Smooth muscle cell (in vitro differentiated cells): ENCODE data around the gene ATP10A. TPM values are rescaled to one million over a fixed set of nuclear protein-coding genes. Genes with fewer than 3 reads are reported as not detected.

ENCODE experiments used
- DNase-seq: peaks from one replicate; lab custom pipeline; 2025; ENCODE audit not compliant: unreplicated experiment; lab: John Stamatoyannopoulos, UW
- H2AFZ ChIP-seq: fragments of 200-600 bp; sonication (generic); 2 replicates; pipeline ENCODE4 v1.6.0; 2016; ENCODE audit warnings: antibody characterized with exemption, low read depth, mild to moderate bottlenecking
- H3F3A ChIP-seq: fragments of 200-600 bp; sonication (generic); 2 replicates; pipeline ENCODE4 v1.6.0; 2017; ENCODE audit warnings: antibody characterized with exemption, low read depth
- H3K27ac ChIP-seq: fragments of 200-600 bp; sonication (generic); 2 replicates; pipeline ENCODE4 v1.5.1; 2016; ENCODE audit warnings: low read depth, mild to moderate bottlenecking
- H3K27me3 ChIP-seq: fragments of 200-600 bp; sonication (generic); 2 replicates; pipeline ENCODE4 v1.6.1; 2016; ENCODE audit warnings: low read depth, mild to moderate bottlenecking
- H3K36me3 ChIP-seq: fragments of 200-600 bp; sonication (generic); 2 replicates; pipeline ENCODE4 v1.5.1; 2016; ENCODE audit warnings: low read depth
- H3K4me1 ChIP-seq: fragments of 200-600 bp; sonication (generic); 2 replicates; pipeline ENCODE4 v1.5.1; 2016; ENCODE audit warnings: low read depth
- H3K4me2 ChIP-seq: fragments of 200-600 bp; sonication (generic); 2 replicates; pipeline ENCODE4 v1.6.0; 2016; ENCODE audit warnings: mild to moderate bottlenecking
- H3K4me3 ChIP-seq: fragments of 200-600 bp; sonication (generic); 2 replicates; pipeline ENCODE4 v1.5.1; 2016; ENCODE audit warnings: mild to moderate bottlenecking
- H3K79me2 ChIP-seq: fragments of 200-600 bp; sonication (generic); 2 replicates; pipeline ENCODE4 v1.6.0; 2016; ENCODE audit warnings: low read depth, mild to moderate bottlenecking
- H3K9ac ChIP-seq: fragments of 200-600 bp; sonication (generic); 2 replicates; pipeline ENCODE4 v1.6.0; 2016; ENCODE audit warnings: low read depth
- H3K9me3 ChIP-seq: fragments of 200-600 bp; sonication (generic); replicated peaks from 2 replicates; pipeline ENCODE4 v1.5.1; 2016; ENCODE audit warnings: low read depth
- H4K20me1 ChIP-seq: fragments of 200-600 bp; sonication (generic); 2 replicates; pipeline ENCODE4 v1.6.0; 2016; ENCODE audit warnings: low read depth
- WGBS: methylation state at CpG from one replicate; pipeline ENCODE4 v1.1.7; 2016; ENCODE audit warnings: low lambda C conversion rate; 5-methylcytosine and 5-hydroxymethylcytosine counted together
- polyA plus RNA-seq: library from polyadenylated mRNA; unstranded; fragments of >200 nt; fragmentation: Nextera tagmentation; extraction: Ambion mirVana; gene quantifications from 2 replicates; pipeline ENCODE4 v1.2.1, GENCODE V29; 2016
- total RNA-seq: library from RNA; depleted of rRNA; stranded (reverse); fragments of >200 nt; gene quantifications from 2 replicates; pipeline ENCODE4 v1.2.3, GENCODE V29; 2014
- TF ChIP-seq, protein P1 (sequence below): fragments of 200-600 bp; sonication (generic); IDR thresholded peaks from 2 replicates; pipeline ENCODE4 v1.5.1; 2017; ENCODE audit warnings: borderline replicate concordance, mild to moderate bottlenecking, antibody characterized with exemption; ENCODE audit not compliant: insufficient read depth, poor library complexity, severe bottlenecking

The ATP10A gene
- total and polyA plus RNA-seq, 2 experiments from 2014 or later: 10.6 to 12.3 TPM

DNA sequence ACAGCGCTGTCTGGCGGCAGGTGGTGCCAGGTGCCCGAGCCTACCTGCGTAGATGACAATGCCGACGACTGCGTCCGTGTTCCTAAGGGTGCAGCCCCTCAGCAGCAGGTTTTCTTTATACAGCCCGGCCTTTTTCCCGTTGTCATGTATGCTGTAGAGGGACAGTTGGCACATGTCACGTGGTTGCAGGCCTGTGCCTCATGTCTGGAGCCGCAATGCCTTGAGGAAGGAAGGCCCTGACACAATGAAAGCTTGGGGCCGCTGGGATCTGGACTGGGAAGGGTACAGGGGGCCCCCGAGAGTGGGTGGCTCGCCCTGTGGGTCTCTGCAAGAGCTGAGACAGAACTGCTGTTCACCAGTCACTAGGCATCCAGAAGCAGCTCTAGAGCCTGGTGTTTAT, 136.0 kb downstream of the ATP10A start:
- H3F3A ChIP-seq: no peaks in the 10 kb centered on the region
- H3K27me3 ChIP-seq: no peaks in the 10 kb centered on the region
- 91% methylated on average over 15 of the region's 15 CpGs for WGBS
- no peak overlapping the region for H2AFZ ChIP-seq
- H4K20me1 ChIP-seq: no peaks in the 10 kb centered on the region
- peaks cover 5% of the 10 kb centered on the region for H3K36me3 ChIP-seq
- TF ChIP-seq, protein P1, sequence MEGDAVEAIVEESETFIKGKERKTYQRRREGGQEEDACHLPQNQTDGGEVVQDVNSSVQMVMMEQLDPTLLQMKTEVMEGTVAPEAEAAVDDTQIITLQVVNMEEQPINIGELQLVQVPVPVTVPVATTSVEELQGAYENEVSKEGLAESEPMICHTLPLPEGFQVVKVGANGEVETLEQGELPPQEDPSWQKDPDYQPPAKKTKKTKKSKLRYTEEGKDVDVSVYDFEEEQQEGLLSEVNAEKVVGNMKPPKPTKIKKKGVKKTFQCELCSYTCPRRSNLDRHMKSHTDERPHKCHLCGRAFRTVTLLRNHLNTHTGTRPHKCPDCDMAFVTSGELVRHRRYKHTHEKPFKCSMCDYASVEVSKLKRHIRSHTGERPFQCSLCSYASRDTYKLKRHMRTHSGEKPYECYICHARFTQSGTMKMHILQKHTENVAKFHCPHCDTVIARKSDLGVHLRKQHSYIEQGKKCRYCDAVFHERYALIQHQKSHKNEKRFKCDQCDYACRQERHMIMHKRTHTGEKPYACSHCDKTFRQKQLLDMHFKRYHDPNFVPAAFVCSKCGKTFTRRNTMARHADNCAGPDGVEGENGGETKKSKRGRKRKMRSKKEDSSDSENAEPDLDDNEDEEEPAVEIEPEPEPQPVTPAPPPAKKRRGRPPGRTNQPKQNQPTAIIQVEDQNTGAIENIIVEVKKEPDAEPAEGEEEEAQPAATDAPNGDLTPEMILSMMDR: no peak
- no peak overlapping the region for H3K4me3 ChIP-seq
- no peak for DNase-seq
- no peaks in the 10 kb centered on the region for H3K9me3 ChIP-seq
- H3K4me1 ChIP-seq: no peaks in the 10 kb centered on the region
- H3K9ac ChIP-seq: no peak overlapping the region
- H3K4me2 ChIP-seq: no peak overlapping the region
- H3K27ac ChIP-seq: peak overlapping the region; percentile 23
- no peaks in the 10 kb centered on the region for H3K79me2 ChIP-seq

GRCh38 chr15:25725758-25726157, 137.4 kb downstream of the ATP10A start:
- no peaks in the 10 kb centered on the region for H3K4me1 ChIP-seq
- H3F3A ChIP-seq: no peaks in the 10 kb centered on the region
- H3K79me2 ChIP-seq: no peaks in the 10 kb centered on the region
- no peak overlapping the region for H3K27ac ChIP-seq
- TF ChIP-seq, protein P1: no peak
- H3K9ac ChIP-seq: no peak overlapping the region
- no peak overlapping the region for H3K4me3 ChIP-seq
- H3K4me2 ChIP-seq: no peak overlapping the region
- H4K20me1 ChIP-seq: no peaks in the 10 kb centered on the region
- peaks cover 5% of the 10 kb centered on the region for H3K36me3 ChIP-seq
- no peak for DNase-seq
- 96% methylated on average over 14 of the region's 14 CpGs for WGBS
- H3K9me3 ChIP-seq: no peaks in the 10 kb centered on the region
- H2AFZ ChIP-seq: no peak overlapping the region
- no peaks in the 10 kb centered on the region for H3K27me3 ChIP-seq

- DNase-seq: no peak
- Histone ChIP-seq H2AFZ (no peak overlapping the region), H3K9me3 (no peaks in the 10 kb centered on the region), H3K4me2 (no peak overlapping the region), H3K9ac (no peak overlapping the region), H3K36me3 (peaks cover 5% of the 10 kb centered on the region), H3K4me3 (no peak overlapping the region), H3K27me3 (no peaks in the 10 kb centered on the region), H3K4me1 (no peaks in the 10 kb centered on the region), H4K20me1 (no peaks in the 10 kb centered on the region), H3F3A (no peaks in the 10 kb centered on the region), H3K79me2 (no peaks in the 10 kb centered on the region), H3K27ac (no peak overlapping the region)
- TF ChIP-seq, protein P1: no peak
- WGBS: 93% methylated on average over 7 of the region's 7 CpGs
These were observed 138.2 kb downstream of the ATP10A start for GRCh38 chr15:25724899-25725298.

- Histone ChIP-seq H2AFZ (no peak overlapping the region), H3F3A (no peaks in the 10 kb centered on the region), H3K9ac (no peak overlapping the region), H3K4me1 (no peaks in the 10 kb centered on the region), H4K20me1 (no peaks in the 10 kb centered on the region), H3K27me3 (no peaks in the 10 kb centered on the region), H3K27ac (no peak overlapping the region), H3K9me3 (no peaks in the 10 kb centered on the region), H3K4me2 (no peak overlapping the region), H3K4me3 (no peak overlapping the region), H3K36me3 (peaks cover 5% of the 10 kb centered on the region), H3K79me2 (no peaks in the 10 kb centered on the region)
- no peak for DNase-seq
- TF ChIP-seq, protein P1: no peak
- 89% methylated on average over 8 of the region's 8 CpGs for WGBS
These were observed 141.5 kb downstream of the ATP10A start for GRCh38 chr15:25721605-25721955.
